NAMALWA (cell line): Measurements from ENCODE around the gene BRME1.

Source experiments
- DNase-seq: peaks from one replicate; pipeline ENCODE4 v3.0.0-alpha.2; 2015; ENCODE audit warnings: low spot score

BRME1 gene

GRCh38 chr19:13844130-13844631, 61.7 kb downstream of the BRME1 start:
- no peak for DNase-seq

DNA sequence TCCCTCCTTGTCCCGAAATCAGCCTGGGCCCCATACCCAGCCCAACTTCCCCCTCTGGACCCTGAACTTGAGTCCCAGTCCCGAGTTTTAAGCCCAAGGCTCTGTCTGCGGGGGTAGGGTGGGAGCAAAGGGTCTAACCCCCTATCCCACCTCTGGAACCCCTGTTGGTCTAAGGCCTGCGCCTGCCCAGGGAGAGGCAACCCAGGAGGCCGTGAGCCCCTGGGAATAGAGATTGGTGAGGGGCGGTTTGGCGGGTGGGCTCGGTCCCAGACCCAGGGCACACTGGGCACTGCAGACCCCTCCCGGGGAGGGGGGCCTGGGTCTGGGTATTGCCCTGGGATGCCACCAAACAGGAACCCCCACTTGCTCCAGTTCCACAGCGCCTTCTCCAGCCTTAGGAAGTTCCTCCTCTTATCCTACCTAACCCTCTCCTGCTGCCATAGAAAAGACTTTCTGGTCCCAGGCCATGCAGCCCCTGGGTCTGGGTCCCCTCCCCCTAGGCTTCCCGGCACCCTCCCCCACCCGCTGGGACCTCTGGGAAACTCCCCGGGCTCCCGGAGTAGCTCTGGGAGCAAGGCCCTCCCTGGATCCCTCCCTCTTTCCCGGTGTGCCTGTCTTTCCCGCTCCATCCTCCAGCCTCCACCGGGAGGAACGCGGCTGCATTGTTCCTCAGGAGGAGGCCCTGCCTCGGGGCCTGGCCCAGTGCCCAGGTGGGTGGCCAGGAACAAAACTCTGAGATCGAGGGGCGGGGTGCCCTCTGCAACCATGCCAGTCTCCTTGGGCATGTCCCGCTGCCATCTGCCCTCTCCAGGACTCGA, 62.6 kb downstream of the BRME1 start:
- no peak for DNase-seq

DNA sequence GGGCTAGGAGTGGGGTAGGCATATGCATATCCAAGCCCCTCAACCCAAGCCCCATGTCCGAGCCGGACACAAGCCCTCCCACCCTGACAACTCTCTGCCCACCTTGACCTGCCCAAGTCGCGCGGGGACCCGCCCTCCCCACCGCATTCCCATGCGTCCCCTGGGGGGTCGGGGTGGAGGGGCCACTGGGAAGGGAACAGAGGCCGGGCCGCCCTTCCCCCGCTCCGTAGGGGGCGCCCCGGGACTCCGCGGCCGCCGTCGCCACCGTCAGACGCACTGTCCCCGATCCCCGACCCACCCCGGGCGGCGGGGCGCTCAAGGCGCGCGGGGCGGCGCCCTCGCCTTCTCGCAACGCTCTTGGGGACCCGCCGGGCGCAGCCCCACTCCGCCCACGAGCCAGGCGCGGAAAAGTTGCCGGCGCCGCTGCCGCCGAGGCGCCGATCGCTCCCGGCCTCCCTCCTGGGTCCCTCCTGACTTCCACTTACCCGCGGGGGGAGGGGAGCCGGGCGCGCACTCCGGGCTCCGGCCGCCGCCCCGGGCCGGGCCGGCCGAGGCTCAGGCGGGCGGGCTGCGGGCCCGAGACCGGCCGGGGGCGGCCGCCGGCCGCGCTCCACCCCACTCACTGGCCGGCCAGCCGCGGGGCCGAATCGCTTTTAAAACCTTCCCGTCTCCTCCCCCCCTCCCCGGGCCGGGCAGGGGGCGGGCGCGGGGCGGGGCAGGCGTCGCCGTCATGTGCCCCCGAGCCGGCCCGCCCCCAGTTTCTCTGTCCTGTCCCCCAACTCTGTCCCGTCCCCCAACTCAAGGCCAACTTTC, 63.4 kb downstream of the BRME1 start:
- DNase-seq, result peak; percentile 59

DNA sequence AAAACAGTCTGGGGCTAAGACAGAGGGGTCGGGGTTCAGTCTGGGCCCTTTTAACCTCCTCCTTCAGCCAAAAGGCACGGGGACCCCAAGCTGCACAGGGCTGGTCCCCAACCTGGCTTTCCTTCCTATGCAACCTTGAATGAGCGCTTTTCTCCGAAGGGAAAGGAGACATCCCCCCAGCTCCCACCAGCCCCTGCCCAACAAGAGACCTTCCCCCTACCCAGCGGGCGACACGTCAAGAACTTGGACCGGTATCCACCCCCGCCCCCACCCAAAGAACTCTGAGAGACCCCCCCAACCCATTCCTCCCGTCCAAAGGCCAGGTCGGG, 64.0 kb downstream of the BRME1 start:
- no peak for DNase-seq

GRCh38 chr19:13841086-13841961, 64.6 kb downstream of the BRME1 start:
- no peak for DNase-seq

- DNase-seq, result no peak
Observed at GRCh38 chr19:13840305-13841085, 65.4 kb downstream of the BRME1 start.

DNA sequence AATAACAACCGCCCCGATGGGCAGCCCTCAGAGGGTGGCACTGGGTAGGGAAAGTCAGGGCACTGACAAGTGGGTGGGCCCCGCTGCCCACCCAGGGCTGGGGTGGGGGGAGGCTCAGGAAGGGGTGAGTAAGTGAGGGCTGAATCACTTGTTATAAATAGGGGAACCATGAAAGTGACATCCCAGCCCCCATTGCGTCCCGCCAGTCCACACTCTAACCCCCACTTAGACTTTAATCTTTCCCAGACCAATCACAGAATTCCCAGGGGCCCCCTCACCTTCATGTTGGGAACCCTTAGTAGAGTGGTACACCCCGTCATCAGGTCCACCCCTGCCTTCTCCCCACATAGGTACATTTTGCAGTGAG, 66.0 kb downstream of the BRME1 start:
- DNase-seq, result no peak

DNA sequence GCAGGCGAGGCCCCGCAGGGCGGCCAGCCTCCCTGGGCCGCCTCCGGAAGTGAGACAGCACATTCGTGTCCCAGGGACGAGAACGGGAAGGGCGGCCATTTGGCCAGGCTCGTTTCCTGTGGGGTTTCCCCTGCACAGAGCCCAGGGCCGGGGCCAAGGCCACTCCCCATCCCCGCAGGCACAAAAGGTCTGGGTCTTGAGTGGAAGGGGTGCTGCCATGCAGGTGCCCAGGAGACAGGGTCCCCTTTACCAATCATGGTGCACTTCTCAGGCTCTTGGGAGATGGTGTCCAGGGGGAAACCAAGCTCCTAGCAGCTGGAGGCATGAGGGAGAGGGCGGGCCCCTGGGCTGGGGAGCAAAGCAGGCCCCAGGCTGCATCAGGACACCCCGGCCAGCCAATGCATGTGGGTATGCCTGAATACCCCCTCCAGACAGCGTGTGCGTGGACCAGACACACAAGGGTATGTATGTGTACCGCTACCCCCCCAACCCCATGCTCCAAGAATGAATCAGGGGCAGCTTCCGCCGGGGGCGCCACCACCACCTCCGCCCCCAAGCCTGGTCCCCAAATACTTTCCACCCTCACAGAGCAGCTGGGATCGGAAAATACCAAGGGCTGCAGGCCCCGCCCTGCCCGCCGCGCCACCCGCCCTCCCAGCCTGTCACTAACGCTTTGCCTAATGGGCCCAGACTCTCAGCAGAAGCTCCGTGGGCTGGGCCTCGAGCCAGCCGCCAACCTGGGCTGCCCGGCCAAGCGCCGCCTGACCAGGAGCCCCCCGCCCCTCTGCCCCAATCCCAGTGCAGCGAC, 66.6 kb downstream of the BRME1 start:
- DNase-seq, result peak; percentile 73

DNA sequence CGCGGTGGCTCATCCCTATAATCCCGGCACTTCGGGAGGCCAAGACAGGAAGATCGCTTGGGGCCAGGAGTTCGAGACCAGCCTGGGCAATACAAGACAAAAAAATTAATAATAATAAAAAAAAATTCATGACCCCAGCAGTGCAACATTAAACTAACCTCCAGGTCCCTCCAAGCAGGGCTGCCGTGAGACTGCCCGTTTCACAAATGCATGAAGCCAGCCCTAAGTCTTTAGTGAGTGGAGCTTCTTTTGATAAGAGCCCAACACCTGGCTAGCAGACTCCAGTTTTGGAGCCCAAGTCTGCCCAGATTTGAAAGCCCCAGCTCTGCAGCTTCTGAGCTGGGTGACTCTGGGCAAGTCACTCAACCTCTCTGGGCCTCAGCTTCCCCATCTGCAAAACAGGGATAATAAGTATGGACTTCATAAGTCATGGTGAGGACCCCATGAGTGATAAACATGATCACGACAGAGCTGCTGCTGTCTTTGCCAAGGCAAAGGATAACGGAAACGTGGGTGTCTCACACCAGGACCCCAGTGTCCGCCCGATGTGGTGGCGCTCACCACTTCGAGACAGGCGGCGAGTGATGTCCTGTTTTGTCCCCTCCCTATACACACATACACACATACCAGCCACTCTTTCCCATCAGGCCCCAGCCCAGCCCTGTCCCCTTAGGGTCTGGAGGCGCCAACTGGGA, 67.3 kb downstream of the BRME1 start:
- DNase-seq, result no peak

GRCh38 chr19:13835791-13836723, 69.9 kb downstream of the BRME1 start:
- DNase-seq, result peak; percentile 42

GRCh38 chr19:13834244-13835069, 71.5 kb downstream of the BRME1 start:
- DNase-seq, result no peak

DNA sequence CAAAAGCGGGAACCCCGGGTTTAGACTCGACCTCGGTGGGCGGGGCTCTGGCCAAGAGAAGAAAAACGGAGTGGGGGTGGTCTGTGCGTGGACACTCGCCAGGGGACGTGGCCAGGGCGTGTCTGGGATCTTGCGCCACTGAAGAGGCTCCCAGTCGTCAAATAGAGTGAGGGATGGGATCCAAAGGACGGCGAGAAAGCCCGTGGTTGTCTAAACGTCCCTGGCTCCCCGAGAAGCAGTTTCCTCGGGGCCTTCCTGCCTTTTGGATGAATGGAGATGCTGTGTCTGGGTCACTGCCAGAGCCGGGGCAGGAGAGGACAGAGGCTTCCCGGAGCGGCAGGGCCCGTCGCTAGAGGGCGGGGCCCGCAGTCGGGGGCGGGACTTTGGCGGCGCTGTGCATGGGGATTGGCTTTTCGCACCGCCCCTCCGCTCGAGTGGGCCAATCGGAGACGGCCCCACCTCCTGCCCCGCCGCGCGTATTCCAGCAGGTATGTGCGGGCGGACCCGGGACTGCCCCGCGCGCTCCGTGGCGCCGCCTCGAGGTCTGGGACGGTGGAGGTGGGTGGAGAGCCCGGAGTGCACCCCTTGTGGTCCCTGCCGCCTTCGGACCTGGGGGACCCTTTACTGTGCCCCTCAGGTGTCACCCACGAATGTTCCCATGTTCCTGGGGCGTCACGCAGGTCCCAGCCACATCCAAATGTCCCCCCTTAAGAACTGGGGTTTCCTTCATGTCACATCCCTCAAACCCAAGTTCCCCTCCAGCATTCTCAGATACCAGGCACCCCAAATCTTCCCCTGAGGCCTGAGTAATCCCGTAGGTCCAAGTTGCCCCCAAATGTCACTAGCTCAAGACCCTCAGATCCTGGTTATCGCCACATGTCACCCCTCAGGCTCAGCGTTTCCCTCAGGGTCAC, 72.3 kb downstream of the BRME1 start:
- DNase-seq, result peak; percentile 91
